OCI-LY1 (cell line): ENCODE data around the gene STS.
"Not testable (repeated sequence)": the region's sequence is repeated elsewhere in the genome, so short reads cannot be mapped to it uniquely, and the experiment has no call there.

Source experiments
- EZH2 ChIP-seq: fragments of 200-600 bp; sonication (generic), shearing (Covaris generic); IDR thresholded peaks from 2 replicates; pipeline ENCODE4 v1.8.0; 2017; ENCODE audit warnings: borderline replicate concordance, mixed run types, mild to moderate bottlenecking, antibody characterized with exemption, low read length, moderate library complexity, mixed read lengths
- TF ChIP-seq, protein P1 (sequence below): fragments of 200-600 bp; sonication (generic), shearing (Covaris generic); IDR thresholded peaks from 2 replicates; pipeline ENCODE4 v1.5.1; 2017; ENCODE audit warnings: mild to moderate bottlenecking, antibody characterized with exemption, low read length, moderate library complexity, mixed read lengths

DNA sequence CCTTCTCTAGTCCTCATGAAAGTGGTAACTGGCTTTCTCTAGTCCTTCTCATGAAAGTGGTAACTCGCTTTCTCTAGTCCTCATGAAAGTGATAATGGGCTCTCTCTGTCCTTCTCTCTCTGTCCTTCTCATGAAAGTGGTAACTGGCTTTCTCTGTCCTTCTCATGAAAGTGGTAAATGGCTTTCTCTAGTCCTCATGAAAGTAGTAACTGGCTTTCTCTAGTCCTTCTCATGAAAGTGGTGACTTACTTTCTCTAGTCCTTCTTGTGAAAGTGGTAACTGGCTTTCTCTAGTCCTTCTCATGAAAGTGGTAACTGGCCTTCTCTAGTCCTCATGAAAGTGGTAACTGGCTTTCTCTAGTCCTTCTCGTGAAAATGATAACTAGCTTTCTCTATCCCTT, 31.3 kb downstream of the STS start:
- TF ChIP-seq, protein P1, sequence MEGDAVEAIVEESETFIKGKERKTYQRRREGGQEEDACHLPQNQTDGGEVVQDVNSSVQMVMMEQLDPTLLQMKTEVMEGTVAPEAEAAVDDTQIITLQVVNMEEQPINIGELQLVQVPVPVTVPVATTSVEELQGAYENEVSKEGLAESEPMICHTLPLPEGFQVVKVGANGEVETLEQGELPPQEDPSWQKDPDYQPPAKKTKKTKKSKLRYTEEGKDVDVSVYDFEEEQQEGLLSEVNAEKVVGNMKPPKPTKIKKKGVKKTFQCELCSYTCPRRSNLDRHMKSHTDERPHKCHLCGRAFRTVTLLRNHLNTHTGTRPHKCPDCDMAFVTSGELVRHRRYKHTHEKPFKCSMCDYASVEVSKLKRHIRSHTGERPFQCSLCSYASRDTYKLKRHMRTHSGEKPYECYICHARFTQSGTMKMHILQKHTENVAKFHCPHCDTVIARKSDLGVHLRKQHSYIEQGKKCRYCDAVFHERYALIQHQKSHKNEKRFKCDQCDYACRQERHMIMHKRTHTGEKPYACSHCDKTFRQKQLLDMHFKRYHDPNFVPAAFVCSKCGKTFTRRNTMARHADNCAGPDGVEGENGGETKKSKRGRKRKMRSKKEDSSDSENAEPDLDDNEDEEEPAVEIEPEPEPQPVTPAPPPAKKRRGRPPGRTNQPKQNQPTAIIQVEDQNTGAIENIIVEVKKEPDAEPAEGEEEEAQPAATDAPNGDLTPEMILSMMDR: not testable (repeated sequence)
- not testable (repeated sequence) for TF ChIP-seq EZH2
